DND-41 (cell line): ENCODE results near the gene GPR171.

Experiments
- ATAC-seq: fragments of 200-7000 bp; cut with Tn5 transposase; 3 replicates; pipeline ENCODE4 v1.9.1; 2021; ENCODE audit warnings: low read depth; ENCODE audit not compliant: insufficient read depth
- DNase-seq: peaks from one replicate; pipeline ENCODE4 v3.0.0-alpha.2; 2020
- H2AFZ ChIP-seq: 2 replicates; pipeline ENCODE4 v1.6.0; 2012; ENCODE audit warnings: low read depth, low read length
- H3K27ac ChIP-seq: 2 replicates; pipeline ENCODE4 v1.5.1; 2012; ENCODE audit warnings: low read length, inconsistent platforms
- H3K27me3 ChIP-seq: fragments of 200-600 bp; sonication (generic); 2 replicates; pipeline ENCODE4 v1.6.0; 2012; ENCODE audit warnings: low read length, mild to moderate bottlenecking, inconsistent platforms; ENCODE audit not compliant: insufficient read depth, poor library complexity
- H3K36me3 ChIP-seq: 2 replicates; pipeline ENCODE4 v1.5.1; 2012; ENCODE audit warnings: low read length, inconsistent platforms; ENCODE audit not compliant: insufficient read depth
- H3K4me1 ChIP-seq: 2 replicates; pipeline ENCODE4 v1.5.1; 2012; ENCODE audit warnings: mild to moderate bottlenecking, low read length; ENCODE audit not compliant: insufficient read depth
- H3K4me2 ChIP-seq: 2 replicates; pipeline ENCODE4 v1.6.0; 2012; ENCODE audit warnings: mild to moderate bottlenecking, moderate library complexity, low read length, inconsistent platforms; ENCODE audit not compliant: insufficient read depth
- H3K4me3 ChIP-seq, 2 experiments: fragments of 200-600 bp in 1 of 2; shearing (Covaris generic) in 1 of 2; 2 replicates each; pipeline ENCODE4 v1.5.1; 2012 to 2016; ENCODE audit warnings: inconsistent platforms in 2 of 2, low read length in 2 of 2, mild to moderate bottlenecking in 2 of 2, low read depth in 1 of 2, moderate library complexity in 1 of 2
- H3K79me2 ChIP-seq: 2 replicates; pipeline ENCODE4 v1.6.0; 2012; ENCODE audit warnings: low read length, inconsistent platforms; ENCODE audit not compliant: insufficient read depth
- H3K9ac ChIP-seq: 2 replicates; pipeline ENCODE4 v1.6.0; 2012; ENCODE audit warnings: low read depth, mild to moderate bottlenecking, inconsistent platforms, low read length, moderate library complexity
- H3K9me3 ChIP-seq: 2 replicates; pipeline ENCODE4 v1.5.1; 2012; ENCODE audit warnings: low read length, moderate library complexity, mild to moderate bottlenecking, inconsistent platforms; ENCODE audit not compliant: insufficient read depth, severe bottlenecking
- H4K20me1 ChIP-seq: 2 replicates; pipeline ENCODE4 v1.6.0; 2012; ENCODE audit warnings: low read length; ENCODE audit not compliant: insufficient read depth
- CTCF ChIP-seq: IDR thresholded peaks from 2 replicates; pipeline ENCODE4 v1.5.1; 2012; ENCODE audit warnings: borderline replicate concordance, low read length, moderate library complexity, mild to moderate bottlenecking; ENCODE audit not compliant: poor library complexity, severe bottlenecking; ENCODE audit errors: extremely low read depth
- EZH2 ChIP-seq: IDR thresholded peaks from 3 replicates; pipeline ENCODE4 v1.6.1; 2012; ENCODE audit warnings: borderline replicate concordance, low read depth, mild to moderate bottlenecking, moderate library complexity, low read length, inconsistent platforms; ENCODE audit not compliant: severe bottlenecking

Gene GPR171

GRCh38 chr3:151204530-151205402, 1.8 kb upstream of the GPR171 start:
- ATAC-seq = no peak
- H3K27me3 ChIP-seq = no peaks in the 10 kb centered on the region
- no peaks in the 10 kb centered on the region for H3K9me3 ChIP-seq
- no peak overlapping the region for H3K4me3 ChIP-seq
- H4K20me1 ChIP-seq = no peaks in the 10 kb centered on the region
- no peak overlapping the region for H2AFZ ChIP-seq
- no peak for DNase-seq
- H3K4me2 ChIP-seq = no peak overlapping the region
- no peaks in the 10 kb centered on the region for H3K79me2 ChIP-seq
- TF ChIP-seq EZH2 = no peak
- TF ChIP-seq CTCF = no peak
- H3K36me3 ChIP-seq = no peaks in the 10 kb centered on the region
- no peak overlapping the region for H3K27ac ChIP-seq
- H3K4me1 ChIP-seq = peaks cover 17% of the 10 kb centered on the region
- no peak overlapping the region for H3K9ac ChIP-seq

GRCh38 chr3:151201051-151201730, 1.8 kb downstream of the GPR171 start:
- no peak overlapping the region for H3K4me3 ChIP-seq

GRCh38 chr3:151200586-151200985, 2.4 kb downstream of the GPR171 start:
- no peak overlapping the region for H3K27ac ChIP-seq
- no peaks in the 10 kb centered on the region for H3K9me3 ChIP-seq
- H3K27me3 ChIP-seq = no peaks in the 10 kb centered on the region
- no peak overlapping the region for H3K9ac ChIP-seq
- H4K20me1 ChIP-seq = no peaks in the 10 kb centered on the region
- no peak overlapping the region for H2AFZ ChIP-seq
- no peak overlapping the region for H3K4me3 ChIP-seq
- H3K4me1 ChIP-seq = peaks cover 23% of the 10 kb centered on the region
- DNase-seq (no peak), ATAC-seq (no peak)
- TF ChIP-seq CTCF = no peak
- TF ChIP-seq EZH2 = no peak
- H3K36me3 ChIP-seq = no peaks in the 10 kb centered on the region
- no peak overlapping the region for H3K4me2 ChIP-seq
- no peaks in the 10 kb centered on the region for H3K79me2 ChIP-seq

More at GRCh38 chr3:151201051-151201730, 1.8 kb downstream of the GPR171 start:
- no peak for DNase-seq
- no peak overlapping the region for H3K27ac ChIP-seq
- H3K27me3 ChIP-seq = no peaks in the 10 kb centered on the region
- no peaks in the 10 kb centered on the region for H3K79me2 ChIP-seq
- H4K20me1 ChIP-seq = no peaks in the 10 kb centered on the region
- no peak overlapping the region for H2AFZ ChIP-seq
- no peak for ATAC-seq
- H3K9me3 ChIP-seq = no peaks in the 10 kb centered on the region
- H3K36me3 ChIP-seq = no peaks in the 10 kb centered on the region
- H3K4me2 ChIP-seq = no peak overlapping the region
- H3K9ac ChIP-seq = no peak overlapping the region
- H3K4me1 ChIP-seq = peaks cover 23% of the 10 kb centered on the region
- no peak for TF ChIP-seq CTCF
- no peak for TF ChIP-seq EZH2
